PC-9 (cell line): ENCODE measurements around the gene SLC25A26.

ENCODE experiments used
- EZH2 ChIP-seq: fragments of 200-600 bp; sonication (generic); IDR thresholded peaks from 2 replicates; pipeline ENCODE4 v1.8.0; 2017; ENCODE audit warnings: antibody characterized with exemption, low read depth
- TF ChIP-seq, protein P1 (sequence below): fragments of 200-600 bp; sonication (generic); conservative IDR thresholded peaks from 2 replicates; pipeline ENCODE4 v1.6.1; 2017; ENCODE audit warnings: mixed run types, antibody characterized with exemption, mild to moderate bottlenecking, moderate library complexity

DNA sequence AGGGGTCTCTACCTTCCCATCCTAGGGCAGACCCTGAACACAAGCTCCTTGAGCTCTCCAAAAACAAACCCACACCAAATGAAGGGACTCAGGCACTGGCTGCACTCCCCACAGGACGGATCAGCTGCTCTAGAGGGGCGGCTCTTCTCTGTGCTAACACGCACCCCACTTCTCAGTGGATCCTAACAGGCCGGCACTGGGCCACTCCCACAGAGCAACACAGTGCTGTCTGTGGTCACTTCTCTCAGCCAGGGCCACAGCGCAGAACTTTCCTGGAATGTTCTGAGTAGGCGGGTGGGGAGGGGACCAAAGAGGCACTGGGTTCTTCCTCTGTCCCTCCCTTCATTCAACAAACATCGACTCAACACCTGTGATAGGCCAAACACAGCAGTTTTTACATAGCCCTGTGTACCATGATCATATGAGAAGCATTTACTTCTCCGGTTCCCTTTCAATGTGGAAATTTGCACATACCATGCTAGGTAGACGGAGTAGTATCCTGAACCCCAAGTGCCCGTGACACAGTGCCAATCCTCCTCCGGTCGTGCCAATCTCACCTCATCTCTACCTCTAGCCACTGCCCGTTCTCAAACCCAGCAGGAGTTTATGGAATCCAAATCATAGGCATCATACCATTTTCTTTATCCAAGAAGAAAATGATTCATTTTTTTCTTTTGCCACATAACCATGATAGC is 181.9 kb downstream of the SLC25A26 start:
- TF ChIP-seq, protein P1, sequence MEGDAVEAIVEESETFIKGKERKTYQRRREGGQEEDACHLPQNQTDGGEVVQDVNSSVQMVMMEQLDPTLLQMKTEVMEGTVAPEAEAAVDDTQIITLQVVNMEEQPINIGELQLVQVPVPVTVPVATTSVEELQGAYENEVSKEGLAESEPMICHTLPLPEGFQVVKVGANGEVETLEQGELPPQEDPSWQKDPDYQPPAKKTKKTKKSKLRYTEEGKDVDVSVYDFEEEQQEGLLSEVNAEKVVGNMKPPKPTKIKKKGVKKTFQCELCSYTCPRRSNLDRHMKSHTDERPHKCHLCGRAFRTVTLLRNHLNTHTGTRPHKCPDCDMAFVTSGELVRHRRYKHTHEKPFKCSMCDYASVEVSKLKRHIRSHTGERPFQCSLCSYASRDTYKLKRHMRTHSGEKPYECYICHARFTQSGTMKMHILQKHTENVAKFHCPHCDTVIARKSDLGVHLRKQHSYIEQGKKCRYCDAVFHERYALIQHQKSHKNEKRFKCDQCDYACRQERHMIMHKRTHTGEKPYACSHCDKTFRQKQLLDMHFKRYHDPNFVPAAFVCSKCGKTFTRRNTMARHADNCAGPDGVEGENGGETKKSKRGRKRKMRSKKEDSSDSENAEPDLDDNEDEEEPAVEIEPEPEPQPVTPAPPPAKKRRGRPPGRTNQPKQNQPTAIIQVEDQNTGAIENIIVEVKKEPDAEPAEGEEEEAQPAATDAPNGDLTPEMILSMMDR: no peak
- no peak for TF ChIP-seq EZH2
